ENCODE measurements around the gene AURKAIP1.

Gene AURKAIP1

DNA sequence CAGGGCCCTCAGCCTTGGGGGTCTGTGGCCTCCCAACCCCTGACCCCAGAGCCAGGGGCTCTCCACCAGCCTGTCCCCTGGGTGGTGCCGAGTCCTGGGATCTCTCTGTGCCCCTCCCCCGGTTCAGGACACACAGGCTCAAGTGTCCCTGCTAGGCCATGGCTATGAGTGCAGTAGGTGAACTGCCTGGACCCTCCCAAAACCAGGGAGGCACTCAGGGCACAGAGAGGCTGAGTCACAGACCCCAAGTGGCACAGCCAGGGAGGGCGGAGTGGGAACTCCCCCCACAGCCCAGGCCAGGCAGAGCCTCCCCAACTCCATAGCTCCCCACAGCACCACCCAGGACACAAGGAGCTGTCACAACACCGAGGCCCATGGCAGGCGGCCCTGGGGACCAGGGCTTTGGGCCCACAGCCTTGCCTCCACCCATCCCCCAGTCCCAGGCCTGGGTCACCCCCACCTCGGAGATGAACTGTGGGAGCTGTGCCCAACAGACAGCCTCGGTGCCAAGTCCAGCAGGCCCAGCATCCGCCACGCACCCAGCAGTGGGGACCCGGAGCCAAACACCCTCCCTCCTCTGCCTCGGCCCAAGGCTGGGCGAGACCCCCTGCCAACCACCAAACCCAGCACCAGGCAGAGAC, 29.0 kb downstream of the AURKAIP1 start:
- TF ChIP-seq ZNF8 (CRISPR knock-in tag; IDR thresholded peaks at IDR 0.05) (no peak), ZNF565 (CRISPR knock-in tag; conservative IDR thresholded peaks at IDR 0.05; ENCODE audit: low read depth) (no peak), TOX (CRISPR knock-in tag; IDR thresholded peaks at IDR 0.05; ENCODE audit: borderline replicate concordance) (no peak)
- no peak for ATAC-seq

DNA sequence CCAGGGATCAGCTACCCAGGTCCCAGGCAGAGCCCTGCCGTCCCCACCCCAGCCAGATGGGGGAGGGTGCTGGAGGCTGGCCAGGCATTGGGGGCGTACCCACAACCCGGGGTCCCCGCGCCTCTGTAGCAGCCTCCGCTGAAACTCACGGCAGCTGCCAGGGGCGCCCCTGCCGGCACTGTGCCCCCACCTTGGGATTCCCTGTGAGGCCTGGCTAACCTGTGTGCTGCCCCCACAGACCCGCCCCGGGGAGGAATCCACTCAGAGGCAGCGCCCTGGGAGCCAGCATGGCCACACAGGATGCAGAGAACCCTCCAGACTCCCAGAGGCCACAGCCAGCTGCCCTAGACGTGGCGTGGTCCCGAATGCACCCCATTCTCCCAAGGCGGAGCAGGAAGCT, 29.6 kb downstream of the AURKAIP1 start:
- no peak for ATAC-seq
- no peak for TF ChIP-seq ISL1 (CRISPR knock-in tag; IDR thresholded peaks at IDR 0.05)
- TF ChIP-seq, protein P1, sequence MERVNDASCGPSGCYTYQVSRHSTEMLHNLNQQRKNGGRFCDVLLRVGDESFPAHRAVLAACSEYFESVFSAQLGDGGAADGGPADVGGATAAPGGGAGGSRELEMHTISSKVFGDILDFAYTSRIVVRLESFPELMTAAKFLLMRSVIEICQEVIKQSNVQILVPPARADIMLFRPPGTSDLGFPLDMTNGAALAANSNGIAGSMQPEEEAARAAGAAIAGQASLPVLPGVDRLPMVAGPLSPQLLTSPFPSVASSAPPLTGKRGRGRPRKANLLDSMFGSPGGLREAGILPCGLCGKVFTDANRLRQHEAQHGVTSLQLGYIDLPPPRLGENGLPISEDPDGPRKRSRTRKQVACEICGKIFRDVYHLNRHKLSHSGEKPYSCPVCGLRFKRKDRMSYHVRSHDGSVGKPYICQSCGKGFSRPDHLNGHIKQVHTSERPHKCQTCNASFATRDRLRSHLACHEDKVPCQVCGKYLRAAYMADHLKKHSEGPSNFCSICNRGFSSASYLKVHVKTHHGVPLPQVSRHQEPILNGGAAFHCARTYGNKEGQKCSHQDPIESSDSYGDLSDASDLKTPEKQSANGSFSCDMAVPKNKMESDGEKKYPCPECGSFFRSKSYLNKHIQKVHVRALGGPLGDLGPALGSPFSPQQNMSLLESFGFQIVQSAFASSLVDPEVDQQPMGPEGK (CRISPR knock-in tag; IDR thresholded peaks at IDR 0.05; ENCODE audit: borderline replicate concordance) = no peak
- no peak for TF ChIP-seq OSR1 (CRISPR knock-in tag; IDR thresholded peaks at IDR 0.05)
- TF ChIP-seq RARB (CRISPR knock-in tag; IDR thresholded peaks at IDR 0.05) = no peak

DNA sequence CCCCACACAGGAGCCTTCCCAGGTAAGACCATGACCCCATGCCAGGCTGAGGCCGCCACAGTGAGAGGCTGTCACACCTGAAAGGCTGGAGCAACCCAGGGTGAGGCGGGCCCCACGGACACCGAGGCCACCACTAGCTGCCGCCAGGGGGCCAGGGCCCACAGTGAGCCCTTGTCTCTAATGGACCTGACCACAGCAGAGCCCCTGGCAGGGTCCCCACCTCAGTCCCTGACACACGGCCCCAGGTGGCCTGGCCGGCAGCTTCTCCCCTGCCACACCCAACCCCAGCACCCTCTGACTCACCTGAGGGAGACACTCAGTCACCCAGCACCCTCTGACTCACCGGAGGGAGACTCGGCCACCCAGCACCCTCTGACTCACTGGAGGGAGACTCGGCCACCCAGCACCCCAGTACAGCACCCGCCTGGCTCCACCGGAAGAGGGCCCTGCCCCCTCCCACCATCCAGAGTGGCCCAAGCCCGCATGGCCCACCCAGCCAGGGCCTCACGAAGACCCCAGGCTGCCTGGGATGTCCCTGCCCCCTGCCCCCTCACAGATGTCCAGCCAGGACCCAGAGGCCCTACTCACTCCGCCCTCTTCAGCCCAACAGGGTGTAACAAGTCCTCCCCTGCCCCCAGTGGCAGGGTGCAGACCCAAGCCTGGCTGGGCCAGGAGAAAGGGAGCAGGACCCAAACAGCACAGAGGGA, 30.2 kb downstream of the AURKAIP1 start:
- no peak for TF ChIP-seq BACH2 (CRISPR knock-in tag; IDR thresholded peaks at IDR 0.05; ENCODE audit: borderline replicate concordance)
- TF ChIP-seq CSRNP3 (CRISPR knock-in tag; IDR thresholded peaks at IDR 0.05) = no peak
- no peak for TF ChIP-seq CSDC2 (CRISPR knock-in tag; IDR thresholded peaks at IDR 0.05)
- no peak for TF ChIP-seq TCF4 (CRISPR knock-in tag; IDR thresholded peaks at IDR 0.05; ENCODE audit: borderline replicate concordance)
- no peak for TF ChIP-seq RARB (CRISPR knock-in tag; IDR thresholded peaks at IDR 0.05)
- no peak for TF ChIP-seq ZFP30 (CRISPR knock-in tag; IDR thresholded peaks at IDR 0.05)
- TF ChIP-seq, protein P2, sequence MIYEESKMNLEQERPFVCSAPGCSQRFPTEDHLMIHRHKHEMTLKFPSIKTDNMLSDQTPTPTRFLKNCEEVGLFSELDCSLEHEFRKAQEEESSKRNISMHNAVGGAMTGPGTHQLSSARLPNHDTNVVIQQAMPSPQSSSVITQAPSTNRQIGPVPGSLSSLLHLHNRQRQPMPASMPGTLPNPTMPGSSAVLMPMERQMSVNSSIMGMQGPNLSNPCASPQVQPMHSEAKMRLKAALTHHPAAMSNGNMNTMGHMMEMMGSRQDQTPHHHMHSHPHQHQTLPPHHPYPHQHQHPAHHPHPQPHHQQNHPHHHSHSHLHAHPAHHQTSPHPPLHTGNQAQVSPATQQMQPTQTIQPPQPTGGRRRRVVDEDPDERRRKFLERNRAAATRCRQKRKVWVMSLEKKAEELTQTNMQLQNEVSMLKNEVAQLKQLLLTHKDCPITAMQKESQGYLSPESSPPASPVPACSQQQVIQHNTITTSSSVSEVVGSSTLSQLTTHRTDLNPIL (CRISPR knock-in tag; IDR thresholded peaks at IDR 0.05; ENCODE audit: low read depth) = no peak
- TF ChIP-seq ZNF565 (CRISPR knock-in tag; conservative IDR thresholded peaks at IDR 0.05; ENCODE audit: low read depth) = no peak
- no peak for TF ChIP-seq ZNF70 (CRISPR knock-in tag; IDR thresholded peaks at IDR 0.05)
- TF ChIP-seq ZC3H10 (CRISPR knock-in tag; IDR thresholded peaks at IDR 0.05) = no peak
- no peak for TF ChIP-seq TSHZ2 (CRISPR knock-in tag; IDR thresholded peaks at IDR 0.05)
- TF ChIP-seq ESRRG (CRISPR knock-in tag; IDR thresholded peaks at IDR 0.05) = no peak
- TF ChIP-seq, protein P1 (CRISPR knock-in tag; IDR thresholded peaks at IDR 0.05; ENCODE audit: borderline replicate concordance) = no peak
- peak; percentile 66 for ATAC-seq

All from SK-N-SH treated with all-trans-retinoic acid at 6 μM for 48 hours (cell line).